AG09309 (cell line): ENCODE data around the gene SEMA3E.
"Not testable (repeated sequence)": the region's sequence is repeated elsewhere in the genome, so short reads cannot be mapped to it uniquely, and the experiment has no call there.

Source experiments
- DNase-seq: peaks from one replicate; pipeline ENCODE4 v3.0.0-alpha.2; 2010; ENCODE audit warnings: low read depth
- H3K4me3 ChIP-seq: 2 replicates; pipeline ENCODE4 v1.5.1; 2011; ENCODE audit warnings: mild to moderate bottlenecking, low read depth, low read length, moderate library complexity; ENCODE audit not compliant: control insufficient read depth
- CTCF ChIP-seq: IDR thresholded peaks from 2 replicates; pipeline ENCODE4 v1.5.1; 2011; ENCODE audit warnings: mild to moderate bottlenecking, low read depth, low read length, inconsistent platforms; ENCODE audit not compliant: insufficient read depth, control insufficient read depth; ENCODE audit errors: missing control alignments

The SEMA3E gene

GRCh38 chr7:83451501-83452045, 197.4 kb downstream of the SEMA3E start:
- TF ChIP-seq CTCF, result no peak
- DNase-seq, result no peak

GRCh38 chr7:83449781-83450180, 199.2 kb downstream of the SEMA3E start:
- TF ChIP-seq CTCF, result no peak
- no peak for DNase-seq
- no peak overlapping the region for H3K4me3 ChIP-seq

More at GRCh38 chr7:83451501-83452045, 197.4 kb downstream of the SEMA3E start:
- no peak overlapping the region for H3K4me3 ChIP-seq

- no peak for DNase-seq
- no peak for TF ChIP-seq CTCF
- no peak overlapping the region for H3K4me3 ChIP-seq
These were observed 201.3 kb downstream of the SEMA3E start for GRCh38 chr7:83447681-83448080.

- no peak overlapping the region for H3K4me3 ChIP-seq
These were observed 202.8 kb downstream of the SEMA3E start for GRCh38 chr7:83446102-83446669.

GRCh38 chr7:83442911-83443310, 206.0 kb downstream of the SEMA3E start:
- DNase-seq, result no peak
- TF ChIP-seq CTCF, result no peak

More at GRCh38 chr7:83446102-83446669, 202.8 kb downstream of the SEMA3E start:
- no peak for DNase-seq
- TF ChIP-seq CTCF, result no peak

GRCh38 chr7:83439026-83439425, 209.9 kb downstream of the SEMA3E start:
- no peak for DNase-seq
- no peak overlapping the region for H3K4me3 ChIP-seq
- no peak for TF ChIP-seq CTCF

More at GRCh38 chr7:83442911-83443310, 206.0 kb downstream of the SEMA3E start:
- H3K4me3 ChIP-seq, result no peak overlapping the region

GRCh38 chr7:83430289-83430688, 218.7 kb downstream of the SEMA3E start:
- not testable (repeated sequence) for H3K4me3 ChIP-seq, DNase-seq
